ENCODE data around the gene TRIM71. TPM values are rescaled to one million over a fixed set of nuclear protein-coding genes. Genes with fewer than 3 reads are reported as not detected.
"Not testable (repeated sequence)": the region's sequence is repeated elsewhere in the genome, so short reads cannot be mapped to it uniquely, and the experiment has no call there.

Gene TRIM71
- total RNA-seq, 1 donor from 2014 or later = 0.52 TPM

- Histone ChIP-seq H3K36me3 (ENCODE audit: control insufficient read depth in 3 of 3, insufficient read depth in 3 of 3, low read length in 3 of 3) (no peaks in the 10 kb centered on the region), H3K9ac (ENCODE audit: low read depth in 1 of 3, low read length in 3 of 3) (no peak overlapping the region), H3K4me1 (ENCODE audit: control insufficient read depth in 3 of 3, insufficient read depth in 3 of 3, low read length in 3 of 3) (no peaks in the 10 kb centered on the region), H3K4me3 (ENCODE audit: low read length in 3 of 3) (no peak overlapping the region), H3K27me3 (ENCODE audit: control insufficient read depth in 3 of 3, insufficient read depth in 3 of 3, low read length in 3 of 3) (peaks cover 0 to 10% (median 0%) of the 10 kb centered on the region in 3 donors), H3K27ac (ENCODE audit: low read depth, low read length) (no peak overlapping the region), H3K9me3 (ENCODE audit: control insufficient read depth in 3 of 3, low read length in 3 of 3) (no peaks in the 10 kb centered on the region)
These were observed 75.1 kb downstream of the TRIM71 start for GRCh38 chr3:32892625-32893598.

GRCh38 chr3:32894977-32895376 is 77.2 kb downstream of the TRIM71 start:
- H3K36me3 ChIP-seq (ENCODE audit: control insufficient read depth in 3 of 3, insufficient read depth in 3 of 3, low read length in 3 of 3) = no peaks in the 10 kb centered on the region
- peaks cover 0 to 17% (median 0%) of the 10 kb centered on the region in 3 donors for H3K27me3 ChIP-seq (ENCODE audit: control insufficient read depth in 3 of 3, insufficient read depth in 3 of 3, low read length in 3 of 3)
- H3K4me1 ChIP-seq (ENCODE audit: control insufficient read depth in 3 of 3, insufficient read depth in 3 of 3, low read length in 3 of 3) = no peaks in the 10 kb centered on the region
- no peak overlapping the region for H3K27ac ChIP-seq (ENCODE audit: low read depth, low read length)
- H3K9ac ChIP-seq (ENCODE audit: low read depth in 1 of 3, low read length in 3 of 3) = no peak overlapping the region
- H3K4me3 ChIP-seq (ENCODE audit: low read length in 3 of 3) = no peak overlapping the region
- no peaks in the 10 kb centered on the region for H3K9me3 ChIP-seq (ENCODE audit: control insufficient read depth in 3 of 3, low read length in 3 of 3)

- Histone ChIP-seq H3K4me1 (ENCODE audit: control insufficient read depth in 3 of 3, insufficient read depth in 3 of 3, low read length in 3 of 3) (no peaks in the 10 kb centered on the region), H3K27me3 (ENCODE audit: control insufficient read depth in 3 of 3, insufficient read depth in 3 of 3, low read length in 3 of 3) (peaks cover 0 to 21% (median 2%) of the 10 kb centered on the region in 3 donors), H3K27ac (ENCODE audit: low read depth, low read length) (no peak overlapping the region), H3K9me3 (ENCODE audit: control insufficient read depth in 3 of 3, low read length in 3 of 3) (no peaks in the 10 kb centered on the region), H3K4me3 (ENCODE audit: low read length in 3 of 3) (no peak overlapping the region), H3K9ac (ENCODE audit: low read depth in 1 of 3, low read length in 3 of 3) (no peak overlapping the region), H3K36me3 (ENCODE audit: control insufficient read depth in 3 of 3, insufficient read depth in 3 of 3, low read length in 3 of 3) (no peaks in the 10 kb centered on the region)
These were observed 77.9 kb downstream of the TRIM71 start for GRCh38 chr3:32895701-32896100.

GRCh38 chr3:32896143-32896542 is 78.3 kb downstream of the TRIM71 start:
- Histone ChIP-seq H3K9me3 (ENCODE audit: control insufficient read depth in 3 of 3, low read length in 3 of 3) (no peaks in the 10 kb centered on the region), H3K4me1 (ENCODE audit: control insufficient read depth in 3 of 3, insufficient read depth in 3 of 3, low read length in 3 of 3) (no peaks in the 10 kb centered on the region), H3K27me3 (ENCODE audit: control insufficient read depth in 3 of 3, insufficient read depth in 3 of 3, low read length in 3 of 3) (peaks cover 0 to 16% (median 2%) of the 10 kb centered on the region in 3 donors), H3K9ac (ENCODE audit: low read depth in 1 of 3, low read length in 3 of 3) (no peak overlapping the region), H3K4me3 (ENCODE audit: low read length in 3 of 3) (no peak overlapping the region), H3K27ac (ENCODE audit: low read depth, low read length) (no peak overlapping the region), H3K36me3 (ENCODE audit: control insufficient read depth in 3 of 3, insufficient read depth in 3 of 3, low read length in 3 of 3) (no peaks in the 10 kb centered on the region)

- Histone ChIP-seq H3K4me1 (ENCODE audit: control insufficient read depth in 3 of 3, insufficient read depth in 3 of 3, low read length in 3 of 3) (no peaks in the 10 kb centered on the region), H3K9me3 (ENCODE audit: control insufficient read depth in 3 of 3, low read length in 3 of 3) (no peaks in the 10 kb centered on the region), H3K27ac (ENCODE audit: low read depth, low read length) (no peak overlapping the region), H3K27me3 (ENCODE audit: control insufficient read depth in 3 of 3, insufficient read depth in 3 of 3, low read length in 3 of 3) (peaks cover 2 to 15% (median 3%) of the 10 kb centered on the region in 3 donors), H3K9ac (ENCODE audit: low read depth in 1 of 3, low read length in 3 of 3) (no peak overlapping the region), H3K4me3 (ENCODE audit: low read length in 3 of 3) (no peak overlapping the region), H3K36me3 (ENCODE audit: control insufficient read depth in 3 of 3, insufficient read depth in 3 of 3, low read length in 3 of 3) (no peaks in the 10 kb centered on the region)
These were observed 79.3 kb downstream of the TRIM71 start for GRCh38 chr3:32897001-32897601.

GRCh38 chr3:32897981-32898623 is 80.3 kb downstream of the TRIM71 start:
- Histone ChIP-seq H3K4me3 (ENCODE audit: low read length in 3 of 3) (no peak overlapping the region), H3K27ac (ENCODE audit: low read depth, low read length) (no peak overlapping the region), H3K9me3 (ENCODE audit: control insufficient read depth in 3 of 3, low read length in 3 of 3) (no peaks in the 10 kb centered on the region), H3K27me3 (ENCODE audit: control insufficient read depth in 3 of 3, insufficient read depth in 3 of 3, low read length in 3 of 3) (peaks cover 2 to 15% (median 3%) of the 10 kb centered on the region in 3 donors), H3K9ac (ENCODE audit: low read depth in 1 of 3, low read length in 3 of 3) (no peak overlapping the region), H3K4me1 (ENCODE audit: control insufficient read depth in 3 of 3, insufficient read depth in 3 of 3, low read length in 3 of 3) (no peaks in the 10 kb centered on the region), H3K36me3 (ENCODE audit: control insufficient read depth in 3 of 3, insufficient read depth in 3 of 3, low read length in 3 of 3) (no peaks in the 10 kb centered on the region)

- H3K4me3 ChIP-seq (ENCODE audit: low read length in 3 of 3) = no peak overlapping the region
- no peaks in the 10 kb centered on the region for H3K4me1 ChIP-seq (ENCODE audit: control insufficient read depth in 3 of 3, insufficient read depth in 3 of 3, low read length in 3 of 3)
- no peak overlapping the region for H3K9ac ChIP-seq (ENCODE audit: low read depth in 1 of 3, low read length in 3 of 3)
- no peaks in the 10 kb centered on the region for H3K36me3 ChIP-seq (ENCODE audit: control insufficient read depth in 3 of 3, insufficient read depth in 3 of 3, low read length in 3 of 3)
- peaks cover 2 to 15% (median 3%) of the 10 kb centered on the region in 3 donors for H3K27me3 ChIP-seq (ENCODE audit: control insufficient read depth in 3 of 3, insufficient read depth in 3 of 3, low read length in 3 of 3)
- H3K9me3 ChIP-seq (ENCODE audit: control insufficient read depth in 3 of 3, low read length in 3 of 3) = no peaks in the 10 kb centered on the region
- H3K27ac ChIP-seq (ENCODE audit: low read depth, low read length) = no peak overlapping the region
These were observed 81.5 kb downstream of the TRIM71 start for GRCh38 chr3:32899265-32899664.

- H3K36me3 ChIP-seq (ENCODE audit: control insufficient read depth in 3 of 3, insufficient read depth in 3 of 3, low read length in 3 of 3) = no peaks in the 10 kb centered on the region
- no peaks in the 10 kb centered on the region for H3K9me3 ChIP-seq (ENCODE audit: control insufficient read depth in 3 of 3, low read length in 3 of 3)
- H3K4me1 ChIP-seq (ENCODE audit: control insufficient read depth in 3 of 3, insufficient read depth in 3 of 3, low read length in 3 of 3) = no peaks in the 10 kb centered on the region
- no peak overlapping the region for H3K9ac ChIP-seq (ENCODE audit: low read depth in 1 of 3, low read length in 3 of 3)
- no peak overlapping the region for H3K27ac ChIP-seq (ENCODE audit: low read depth, low read length)
- H3K4me3 ChIP-seq (ENCODE audit: low read length in 3 of 3) = no peak overlapping the region
- peaks cover 2 to 11% (median 3%) of the 10 kb centered on the region in 3 donors for H3K27me3 ChIP-seq (ENCODE audit: control insufficient read depth in 3 of 3, insufficient read depth in 3 of 3, low read length in 3 of 3)
These were observed 83.5 kb downstream of the TRIM71 start for GRCh38 chr3:32901005-32901932.

- H3K4me3 ChIP-seq (ENCODE audit: low read length in 3 of 3); H3K4me1 ChIP-seq (ENCODE audit: control insufficient read depth in 3 of 3, insufficient read depth in 3 of 3, low read length in 3 of 3); H3K36me3 ChIP-seq (ENCODE audit: control insufficient read depth in 3 of 3, insufficient read depth in 3 of 3, low read length in 3 of 3); H3K9ac ChIP-seq (ENCODE audit: low read depth in 1 of 3, low read length in 3 of 3); H3K9me3 ChIP-seq (ENCODE audit: control insufficient read depth in 3 of 3, low read length in 3 of 3); H3K27ac ChIP-seq (ENCODE audit: low read depth, low read length): not testable (repeated sequence)
- H3K27me3 ChIP-seq (ENCODE audit: control insufficient read depth in 3 of 3, insufficient read depth in 3 of 3, low read length in 3 of 3) = peaks cover 2 to 10% (median 3%) of the 10 kb centered on the region in 3 donors
These were observed 85.1 kb downstream of the TRIM71 start for GRCh38 chr3:32902887-32903371.

All from skeletal muscle tissue (tissue), 4 donors.